Psoas muscle (tissue), 8 donors: Measurements from ENCODE around the gene MTA3. TPM values are rescaled to one million over a fixed set of nuclear protein-coding genes. Genes with fewer than 3 reads are reported as not detected.

Experiments used
- ATAC-seq, 4 donors: fragments of 200-7000 bp; cut with Tn5 transposase; one replicate each; pipeline ENCODE4 v1.9.1; 2020; ENCODE audit warnings: moderate library complexity in 3 of 4, mild to moderate bottlenecking in 2 of 4
- DNase-seq, 2 donors: peaks; one replicate each; pipeline ENCODE4 v3.0.0-alpha.2; 2020
- H3K27ac ChIP-seq: fragments of 200-600 bp; one replicate; pipeline ENCODE4 v1.8.0; 2022
- H3K27me3 ChIP-seq, 3 donors: fragments of 200-600 bp in 1 of 3; one replicate each; pipeline versions ENCODE4 v1.6.1 to v1.8.0; 2013 to 2022; ENCODE audit warnings: low read length in 2 of 3, mild to moderate bottlenecking in 2 of 3, moderate library complexity in 1 of 3; ENCODE audit not compliant: insufficient read depth in 3 of 3
- H3K36me3 ChIP-seq, 2 donors: fragments of 200-600 bp in 1 of 2; one replicate each; pipeline versions ENCODE4 v1.6.1 to v1.8.0; 2013 to 2022; ENCODE audit warnings: low read depth in 1 of 2, mild to moderate bottlenecking in 1 of 2, moderate library complexity in 1 of 2; ENCODE audit not compliant: insufficient read depth in 1 of 2
- H3K4me1 ChIP-seq: fragments of 200-600 bp; one replicate; pipeline ENCODE4 v1.8.0; 2022
- H3K4me3 ChIP-seq: fragments of 200-600 bp; one replicate; pipeline ENCODE4 v1.8.0; 2022; ENCODE audit warnings: mild to moderate bottlenecking
- H3K9me3 ChIP-seq: fragments of 200-600 bp; one replicate; pipeline ENCODE4 v1.8.0; 2022
- CTCF ChIP-seq: fragments of 200-600 bp; IDR thresholded peaks from one replicate; pipeline ENCODE4 v1.8.0; 2022; ENCODE audit warnings: antibody characterized with exemption
- WGBS, 3 donors: extraction: QIAGEN DNeasy Blood & Tissue Kit; methylation state at CpG; one replicate each; pipeline versions ENCODE4 v1.1.6 to v1.1.7; 2013; 5-methylcytosine and 5-hydroxymethylcytosine counted together
- intact Hi-C, 2 donors: fragments of 100-400 bp; cut with DNase I; formaldehyde crosslinking; loops; one replicate each; pipeline versions ENCODE4 v1.11.0 to v1.14.2; 2022
- polyA plus RNA-seq, 3 donors: library from polyadenylated mRNA; stranded (reverse); fragments of 200-250 nt; gene quantifications; one replicate each; pipeline ENCODE4 v1.2.3, GENCODE V29; 2013
- total RNA-seq, 4 donors: library from RNA; stranded (reverse); fragmentation: NEBNext Ultra II Directional in 2 of 4; extraction: Animal tissue kit (Norgen Biotek cat#: 25700) in 2 of 4; gene quantifications; one replicate each; pipeline versions ENCODE4 v1.2.1 to v1.2.4, GENCODE V29; 2021 to 2023
- donor health status: healthy with polysubstance abuse.
- donor health status: DM: no; HTN: no; CAD: no; lungs with moderate emphysema.
- donor health status: Bipolar disorder and iron deficiency.
- donor health status: healthy.
- donor health status: DM: yes; HTN: yes; CAD: no.
- donor health status: DM: no; HTN: no; CAD: no.
- donor health status: DM: no; HTN: no; CAD: no.
- donor health status: DM: yes; HTN: yes; CAD: no.

Gene MTA3
- total and polyA plus RNA-seq, 7 donors: 5.3 to 19.8 (median 10.7) TPM

- peaks cover 25% of the 10 kb centered on the region for H3K4me1 ChIP-seq
- H3K4me3 ChIP-seq: no peak overlapping the region
- H3K36me3 ChIP-seq: no peaks in the 10 kb centered on the region
- DNase-seq: no peak
- WGBS, 3 donors: 36 to 52% (median 43%) methylated on average over 8 of the region's 8 CpGs
- H3K27me3 ChIP-seq: no peaks in the 10 kb centered on the region
- no peak for ATAC-seq
- no peaks in the 10 kb centered on the region for H3K9me3 ChIP-seq
- TF ChIP-seq CTCF: no peak
- peak overlapping the region; percentile 91 for H3K27ac ChIP-seq
- intact Hi-C loops: loop anchor here in 1 of 2 donors (5.0 kb wide), 1 partner anchor 48 kb away; no protein-coding TSS in a partner anchor
Observed at GRCh38 chr2:42754776-42755140, 186.3 kb downstream of the MTA3 start.

GRCh38 chr2:42755191-42755880 lies 186.9 kb downstream of the MTA3 start:
- 57 to 71% (median 60%) methylated on average over 14 of the region's 14 CpGs for WGBS, 3 donors

GRCh38 chr2:42756150-42756775 lies 187.8 kb downstream of the MTA3 start:
- peaks cover 0 to 3% of the 10 kb centered on the region in 2 donors for H3K36me3 ChIP-seq
- 67 to 77% (median 70%) methylated on average over 10 of the region's 10 CpGs for WGBS, 3 donors
- no peaks in the 10 kb centered on the region for H3K9me3 ChIP-seq
- no peak for TF ChIP-seq CTCF
- DNase-seq (no peak), ATAC-seq (no peak)
- peaks cover 25% of the 10 kb centered on the region for H3K4me1 ChIP-seq
- intact Hi-C loops: loop anchor here in 1 of 2 donors (5.0 kb wide), 1 partner anchor 46 kb away; no protein-coding TSS in a partner anchor
- H3K4me3 ChIP-seq: no peak overlapping the region
- H3K27me3 ChIP-seq: no peaks in the 10 kb centered on the region
- H3K27ac ChIP-seq: peak overlapping the region; percentile 91

More at GRCh38 chr2:42755191-42755880, 186.9 kb downstream of the MTA3 start:
- DNase-seq: no peak
- intact Hi-C loops: loop anchor here in 1 of 2 donors (5.0 kb wide), 1 partner anchor 47 kb away; no protein-coding TSS in a partner anchor
- no peaks in the 10 kb centered on the region for H3K27me3 ChIP-seq
- ATAC-seq: no peak
- no peak overlapping the region for H3K4me3 ChIP-seq
- peaks cover 0 to 3% of the 10 kb centered on the region in 2 donors for H3K36me3 ChIP-seq
- peak overlapping the region; percentile 91 for H3K27ac ChIP-seq
- peaks cover 25% of the 10 kb centered on the region for H3K4me1 ChIP-seq
- H3K9me3 ChIP-seq: no peaks in the 10 kb centered on the region
- no peak for TF ChIP-seq CTCF

GRCh38 chr2:42756966-42757513 lies 188.6 kb downstream of the MTA3 start:
- Histone ChIP-seq H3K4me1 (peaks cover 25% of the 10 kb centered on the region), H3K36me3 (peaks cover 0 to 3% of the 10 kb centered on the region in 2 donors), H3K27me3 (no peaks in the 10 kb centered on the region), H3K4me3 (no peak overlapping the region), H3K9me3 (no peaks in the 10 kb centered on the region), H3K27ac (no peak overlapping the region)
- intact Hi-C loops: loop anchor here in 1 of 2 donors (5.0 kb wide), 1 partner anchor 45 kb away; no protein-coding TSS in a partner anchor
- ATAC-seq: no peak
- DNase-seq: no peak
- WGBS, 3 donors: 68 to 86% (median 73%) methylated on average over 6 of the region's 6 CpGs
- no peak for TF ChIP-seq CTCF
